ENCODE results near the gene NOX3.

NOX3 gene

GRCh38 chr6:155399062-155399744 lies 56.4 kb downstream of the NOX3 start:
- no peak for DNase-seq

GRCh38 chr6:155398701-155399061 lies 57.0 kb downstream of the NOX3 start:
- DNase-seq: no peak

- DNase-seq: no peak
These were observed 57.4 kb downstream of the NOX3 start for GRCh38 chr6:155398221-155398620.

- DNase-seq: no peak
These were observed 58.4 kb downstream of the NOX3 start for GRCh38 chr6:155397172-155397705.

- DNase-seq: no peak
These were observed 59.0 kb downstream of the NOX3 start for GRCh38 chr6:155396605-155397004.

GRCh38 chr6:155395339-155395738 lies 60.3 kb downstream of the NOX3 start:
- no peak for DNase-seq

- no peak for DNase-seq
These were observed 66.5 kb downstream of the NOX3 start for GRCh38 chr6:155389130-155389529.

GRCh38 chr6:155388591-155388990 lies 67.0 kb downstream of the NOX3 start:
- no peak for DNase-seq

- DNase-seq: no peak
These were observed 68.2 kb downstream of the NOX3 start for GRCh38 chr6:155387481-155387880.

- DNase-seq: no peak
These were observed 71.2 kb downstream of the NOX3 start for GRCh38 chr6:155384321-155384952.

- DNase-seq: no peak
These were observed 71.7 kb downstream of the NOX3 start for GRCh38 chr6:155383913-155384312.

- no peak for DNase-seq
These were observed 73.3 kb downstream of the NOX3 start for GRCh38 chr6:155382338-155382685.

GRCh38 chr6:155381673-155382337 lies 73.8 kb downstream of the NOX3 start:
- DNase-seq: no peak

GRCh38 chr6:155380666-155381332 lies 74.8 kb downstream of the NOX3 start:
- DNase-seq: no peak

- DNase-seq: no peak
These were observed 76.9 kb downstream of the NOX3 start for GRCh38 chr6:155378724-155379123.

GRCh38 chr6:155378276-155378675 lies 77.4 kb downstream of the NOX3 start:
- DNase-seq: no peak

GRCh38 chr6:155377061-155377460 lies 78.6 kb downstream of the NOX3 start:
- DNase-seq: no peak

GRCh38 chr6:155375801-155376200 lies 79.8 kb downstream of the NOX3 start:
- DNase-seq: no peak

- DNase-seq: no peak
These were observed 81.0 kb downstream of the NOX3 start for GRCh38 chr6:155374681-155375080.

GRCh38 chr6:155373276-155373675 lies 82.4 kb downstream of the NOX3 start:
- DNase-seq: no peak

- DNase-seq: no peak
These were observed 83.4 kb downstream of the NOX3 start for GRCh38 chr6:155372256-155372655.

GRCh38 chr6:155371230-155371629 lies 84.4 kb downstream of the NOX3 start:
- DNase-seq: no peak

GRCh38 chr6:155366325-155366724 lies 89.3 kb downstream of the NOX3 start:
- DNase-seq: no peak
